Medulla oblongata (tissue), 1 donor: ENCODE data around the gene RASGEF1C.
A peak's percentile ranks its signal among the peaks of the same experiment; 100 is the strongest.

ENCODE experiments used
- DNase-seq: peaks from one replicate; pipeline ENCODE4 v3.0.0-alpha.2; 2015; ENCODE audit errors: extremely low spot score

Gene RASGEF1C

GRCh38 chr5:180083529-180084060 lies 125.4 kb downstream of the RASGEF1C start:
- no peak for DNase-seq

GRCh38 chr5:180082633-180083420 lies 126.2 kb downstream of the RASGEF1C start:
- DNase-seq, result no peak

GRCh38 chr5:180081481-180081880 lies 127.5 kb downstream of the RASGEF1C start:
- no peak for DNase-seq

- DNase-seq, result no peak
These were observed 128.3 kb downstream of the RASGEF1C start for GRCh38 chr5:180080486-180081280.

GRCh38 chr5:180079702-180080466 lies 129.1 kb downstream of the RASGEF1C start:
- DNase-seq, result no peak

- no peak for DNase-seq
These were observed 130.7 kb downstream of the RASGEF1C start for GRCh38 chr5:180078348-180078747.

GRCh38 chr5:180077594-180078284 lies 131.3 kb downstream of the RASGEF1C start:
- no peak for DNase-seq

- no peak for DNase-seq
These were observed 133.3 kb downstream of the RASGEF1C start for GRCh38 chr5:180075703-180076102.

GRCh38 chr5:180074462-180074861 lies 134.5 kb downstream of the RASGEF1C start:
- no peak for DNase-seq

- DNase-seq, result no peak
These were observed 136.5 kb downstream of the RASGEF1C start for GRCh38 chr5:180072556-180072955.

- DNase-seq, result no peak
These were observed 136.8 kb downstream of the RASGEF1C start for GRCh38 chr5:180072256-180072548.

GRCh38 chr5:180071531-180072255 lies 137.3 kb downstream of the RASGEF1C start, which contains the start of gene RNF130:
Gene RNF130 (minus strand): TSS chr5:180071759. CDS start chr5:180071702, 57 bp downstream.
- peak; percentile 92 for DNase-seq

GRCh38 chr5:180070756-180071530 lies 138.1 kb downstream of the RASGEF1C start:
- DNase-seq, result peak; percentile 75

- DNase-seq, result peak; percentile 97
These were observed 139.3 kb downstream of the RASGEF1C start for GRCh38 chr5:180069589-180070247.

- DNase-seq, result no peak
These were observed 140.4 kb downstream of the RASGEF1C start for GRCh38 chr5:180068519-180069090.

GRCh38 chr5:180067986-180068385 lies 141.0 kb downstream of the RASGEF1C start:
- DNase-seq, result peak; percentile 86

GRCh38 chr5:180060192-180060591 lies 148.8 kb downstream of the RASGEF1C start:
- DNase-seq, result no peak

GRCh38 chr5:180059326-180059725 lies 149.7 kb downstream of the RASGEF1C start:
- DNase-seq, result no peak

GRCh38 chr5:180056153-180056552 lies 152.9 kb downstream of the RASGEF1C start:
- DNase-seq, result no peak
